Gastrocnemius medialis (tissue), 4 donors: ENCODE results near the gene RNF213. TPM values are rescaled to one million over a fixed set of nuclear protein-coding genes. Genes with fewer than 3 reads are reported as not detected.

ENCODE experiments used
- ATAC-seq, 2 donors: fragments of 150-250 bp; one replicate each; pipeline ENCODE4 v1.9.1; 2016
- DNase-seq, 2 donors: peaks; one replicate each; pipeline ENCODE4 v3.0.0-alpha.2; 2019
- H3K27ac ChIP-seq, 4 donors: fragments of 200-600 bp; sonication (generic); 1 replicate in 1 of 4; 2 replicates in 3 of 4; pipeline ENCODE4 v1.5.1; 2016 to 2018; ENCODE audit warnings: mild to moderate bottlenecking in 2 of 4, moderate library complexity in 1 of 4
- H3K27me3 ChIP-seq, 3 donors: fragments of 200-600 bp; sonication (generic) in 2 of 3; 1 replicate in 1 of 3; 2 replicates in 2 of 3; pipeline versions ENCODE4 v1.5.1 to v1.6.0; 2016 to 2019; ENCODE audit warnings: mild to moderate bottlenecking in 1 of 3, moderate library complexity in 1 of 3
- H3K36me3 ChIP-seq, 2 donors: fragments of 200-600 bp; sonication (generic) in 1 of 2; one replicate each; pipeline ENCODE4 v1.5.1; 2017 to 2018
- H3K4me1 ChIP-seq, 2 donors: fragments of 200-600 bp; sonication (generic) in 1 of 2; one replicate each; pipeline ENCODE4 v1.5.1; 2016 to 2017; ENCODE audit warnings: mild to moderate bottlenecking in 2 of 2
- H3K4me3 ChIP-seq, 4 donors: fragments of 200-600 bp; sonication (generic) in 3 of 4; 1 replicate in 1 of 4; 2 replicates in 3 of 4; pipeline ENCODE4 v1.5.1; 2016 to 2019; ENCODE audit warnings: mild to moderate bottlenecking in 2 of 4
- H3K9me3 ChIP-seq, 3 donors: fragments of 200-600 bp; sonication (generic) in 2 of 3; 1 replicate in 1 of 3; 2 replicates in 2 of 3; pipeline ENCODE4 v1.5.1; 2016 to 2019
- CTCF ChIP-seq, 5 experiments: fragments of 450-650 bp in 3 of 5; fragments of 200-600 bp in 2 of 5; sonication (generic) in 2 of 5; IDR thresholded peaks in 4 of 5; conservative IDR thresholded peaks in 1 of 5; 1 replicate in 4 of 5; 2 replicates in 1 of 5; pipeline ENCODE4 v1.5.1; 2016 to 2019; ENCODE audit warnings: antibody characterized with exemption in 5 of 5, mild to moderate bottlenecking in 3 of 5, moderate library complexity in 3 of 5
- POLR2A ChIP-seq, 2 donors: fragments of 450-650 bp; IDR thresholded peaks; one replicate each; pipeline ENCODE4 v1.6.1; 2017; ENCODE audit warnings: antibody characterized with exemption in 2 of 2, mild to moderate bottlenecking in 2 of 2, moderate library complexity in 2 of 2
- in situ Hi-C, 4 donors: fragments of 200-750 bp; cut with MboI; loops; one replicate each; pipeline versions ENCODE4 v1.15.0 to v1.8.0; 2017; ENCODE audit warnings: low sequenced_read_pairs in 4 of 4
- intact Hi-C: fragments of 100-400 bp; cut with DNase I; formaldehyde crosslinking; loops from one replicate; pipeline ENCODE4 v1.15.1; 2023; ENCODE audit warnings: low total_unique reads
- total RNA-seq, 4 donors: library from RNA; depleted of rRNA; stranded (reverse); fragments of >200 nt; gene quantifications; one replicate each; pipeline versions ENCODE4 v1.1.0 to v1.2.3, GENCODE V29; 2016

Gene RNF213
- total RNA-seq, 4 donors from 2014 or later, result 24.1 to 51.8 (median 28.6) TPM

- peaks cover 0 to 100% of the 10 kb centered on the region in 2 donors for H3K36me3 ChIP-seq
- TF ChIP-seq CTCF (IDR thresholded peaks at IDR 0.05 in 4 of 5, conservative IDR thresholded peaks at IDR 0.05 in 1 of 5) (no peak), POLR2A (IDR thresholded peaks at IDR 0.05) (no peak)
- H3K4me3 ChIP-seq, result no peak overlapping the region
- in situ Hi-C loops (no loop called here), intact Hi-C loops (no loop called here)
- H3K27ac ChIP-seq, result no peak overlapping the region
- DNase-seq (no peak), ATAC-seq (no peak)
- H3K27me3 ChIP-seq, result no peaks in the 10 kb centered on the region
- H3K9me3 ChIP-seq, result no peaks in the 10 kb centered on the region
- no peaks in the 10 kb centered on the region for H3K4me1 ChIP-seq
Observed at GRCh38 chr17:80386341-80386740, 125.7 kb downstream of the RNF213 start.

- no peak for ATAC-seq
- DNase-seq, result no peak
- TF ChIP-seq CTCF (IDR thresholded peaks at IDR 0.05 in 4 of 5, conservative IDR thresholded peaks at IDR 0.05 in 1 of 5), result no peak
- no peak for TF ChIP-seq POLR2A (IDR thresholded peaks at IDR 0.05)
- no peak overlapping the region for H3K27ac ChIP-seq
- no peaks in the 10 kb centered on the region for H3K9me3 ChIP-seq
- H3K4me3 ChIP-seq, result no peak overlapping the region
- no peaks in the 10 kb centered on the region for H3K27me3 ChIP-seq
- in situ Hi-C loops (no loop called here), intact Hi-C loops (no loop called here)
- H3K36me3 ChIP-seq, result peaks cover 0 to 97% of the 10 kb centered on the region in 2 donors
- H3K4me1 ChIP-seq, result no peaks in the 10 kb centered on the region
Observed at GRCh38 chr17:80387071-80387470, 126.4 kb downstream of the RNF213 start.

GRCh38 chr17:80388175-80388574 lies 127.5 kb downstream of the RNF213 start:
- ATAC-seq (no peak), DNase-seq (no peak)
- Histone ChIP-seq H3K9me3 (no peaks in the 10 kb centered on the region), H3K4me3 (no peak overlapping the region), H3K27ac (no peak overlapping the region), H3K27me3 (no peaks in the 10 kb centered on the region), H3K36me3 (peaks cover 0 to 97% of the 10 kb centered on the region in 2 donors), H3K4me1 (no peaks in the 10 kb centered on the region)
- no peak for TF ChIP-seq POLR2A (IDR thresholded peaks at IDR 0.05)
- TF ChIP-seq CTCF (IDR thresholded peaks at IDR 0.05 in 4 of 5, conservative IDR thresholded peaks at IDR 0.05 in 1 of 5), result no peak
- intact Hi-C loops (no loop called here), in situ Hi-C loops (no loop called here)

GRCh38 chr17:80388601-80389000 lies 127.9 kb downstream of the RNF213 start:
- intact Hi-C loops, result no loop called here
- ATAC-seq, result no peak

More at GRCh38 chr17:80388601-80389000, 127.9 kb downstream of the RNF213 start:
- in situ Hi-C loops, result no loop called here
- H3K27ac ChIP-seq, result no peak overlapping the region
- no peaks in the 10 kb centered on the region for H3K27me3 ChIP-seq
- no peak overlapping the region for H3K4me3 ChIP-seq
- peaks cover 0 to 97% of the 10 kb centered on the region in 2 donors for H3K36me3 ChIP-seq
- H3K9me3 ChIP-seq, result no peaks in the 10 kb centered on the region
- DNase-seq, result no peak
- TF ChIP-seq POLR2A (IDR thresholded peaks at IDR 0.05) (no peak), CTCF (IDR thresholded peaks at IDR 0.05 in 4 of 5, conservative IDR thresholded peaks at IDR 0.05 in 1 of 5) (no peak)
- H3K4me1 ChIP-seq, result no peaks in the 10 kb centered on the region
